Ascending aorta (tissue), 2 donors: Measurements from ENCODE around the gene CIAO3. TPM values are rescaled to one million over a fixed set of nuclear protein-coding genes. Genes with fewer than 3 reads are reported as not detected.
A peak's percentile ranks its signal among the peaks of the same experiment; 100 is the strongest.

Experiments
- DNase-seq, 2 donors: peaks; one replicate each; pipeline ENCODE4 v3.0.0-alpha.2; 2019; ENCODE audit warnings: low spot score in 2 of 2
- H3K27ac ChIP-seq, 2 donors: fragments of 200-600 bp; sonication (generic); one replicate each; pipeline ENCODE4 v1.5.1; 2016 to 2017; ENCODE audit warnings: mild to moderate bottlenecking in 1 of 2
- H3K27me3 ChIP-seq: fragments of 200-600 bp; sonication (generic); one replicate; pipeline ENCODE4 v1.5.1; 2017
- H3K36me3 ChIP-seq, 2 donors: fragments of 200-600 bp; sonication (generic); one replicate each; pipeline ENCODE4 v1.5.1; 2016
- H3K4me1 ChIP-seq, 2 donors: fragments of 200-600 bp; sonication (generic); one replicate each; pipeline ENCODE4 v1.5.1; 2016 to 2017; ENCODE audit warnings: mild to moderate bottlenecking in 1 of 2
- H3K4me3 ChIP-seq, 2 donors: fragments of 200-600 bp; sonication (generic); one replicate each; pipeline ENCODE4 v1.5.1; 2016 to 2017; ENCODE audit warnings: mild to moderate bottlenecking in 1 of 2
- H3K9me3 ChIP-seq, 2 donors: fragments of 200-600 bp; sonication (generic); one replicate each; pipeline ENCODE4 v1.5.1; 2016
- CTCF ChIP-seq, 3 experiments: fragments of 200-600 bp in 2 of 3; fragments of 450-650 bp in 1 of 3; sonication (generic) in 2 of 3; IDR thresholded peaks; one replicate each; pipeline ENCODE4 v1.5.1; 2016 to 2019; ENCODE audit warnings: antibody characterized with exemption in 3 of 3, mild to moderate bottlenecking in 1 of 3, moderate library complexity in 1 of 3
- intact Hi-C: fragments of 100-400 bp; cut with DNase I; formaldehyde crosslinking; loops from one replicate; pipeline ENCODE4 v1.15.1; 2023
- total RNA-seq: library from RNA; depleted of rRNA; stranded (reverse); fragments of >200 nt; gene quantifications from one replicate; pipeline ENCODE4 v1.1.0, GENCODE V29; 2016

Gene CIAO3
- total RNA-seq, 1 donor from 2014 or later: 103 TPM

GRCh38 chr16:719815-720446, 20.9 kb downstream of the CIAO3 start:
- intact Hi-C loops: loop anchor here (10.0 kb wide), 1 partner anchor 375 kb away; the partner anchor contains the start of gene C1QTNF8
- no peak for TF ChIP-seq CTCF (IDR thresholded peaks at IDR 0.05)
- Histone ChIP-seq H3K4me1 (peaks cover 14 to 21% of the 10 kb centered on the region in 2 donors), H3K27me3 (no peaks in the 10 kb centered on the region), H3K27ac (no peak overlapping the region), H3K36me3 (no peaks in the 10 kb centered on the region), H3K4me3 (peak overlapping the region; percentile 74 to 96), H3K9me3 (no peaks in the 10 kb centered on the region)
- no peak for DNase-seq

GRCh38 chr16:718922-719321, 21.9 kb downstream of the CIAO3 start:
- no peak for TF ChIP-seq CTCF (IDR thresholded peaks at IDR 0.05)
- Histone ChIP-seq H3K9me3 (no peaks in the 10 kb centered on the region), H3K36me3 (no peaks in the 10 kb centered on the region), H3K27ac (no peak overlapping the region), H3K4me3 (no peak overlapping the region), H3K27me3 (no peaks in the 10 kb centered on the region), H3K4me1 (peaks cover 17 to 26% of the 10 kb centered on the region in 2 donors)
- intact Hi-C loops: loop anchor here (10.0 kb wide), 1 partner anchor 376 kb away; the partner anchor contains the start of gene C1QTNF8
- no peak for DNase-seq

- DNase-seq: no peak
- Histone ChIP-seq H3K4me1 (peaks cover 17 to 26% of the 10 kb centered on the region in 2 donors), H3K27ac (no peak overlapping the region), H3K4me3 (no peak overlapping the region), H3K9me3 (no peaks in the 10 kb centered on the region), H3K36me3 (no peaks in the 10 kb centered on the region), H3K27me3 (no peaks in the 10 kb centered on the region)
- no peak for TF ChIP-seq CTCF (IDR thresholded peaks at IDR 0.05)
- intact Hi-C loops: loop anchor here (10.0 kb wide), 1 partner anchor 376 kb away; the partner anchor contains the start of gene C1QTNF8
Observed at GRCh38 chr16:718389-718788, 22.4 kb downstream of the CIAO3 start.

GRCh38 chr16:717450-718245, 23.1 kb downstream of the CIAO3 start:
- Histone ChIP-seq H3K9me3 (no peaks in the 10 kb centered on the region), H3K4me3 (no peak overlapping the region), H3K27me3 (no peaks in the 10 kb centered on the region), H3K27ac (no peak overlapping the region), H3K36me3 (no peaks in the 10 kb centered on the region), H3K4me1 (peaks cover 17 to 26% of the 10 kb centered on the region in 2 donors)
- intact Hi-C loops: loop anchor here (10.0 kb wide), 1 partner anchor 377 kb away; the partner anchor contains the start of gene C1QTNF8
- no peak for TF ChIP-seq CTCF (IDR thresholded peaks at IDR 0.05)
- DNase-seq: no peak

GRCh38 chr16:716768-717325, 23.9 kb downstream of the CIAO3 start:
- peak overlapping the region in 1 of 2 donors; percentile 93 for H3K4me3 ChIP-seq
- H3K36me3 ChIP-seq: no peaks in the 10 kb centered on the region
- H3K27me3 ChIP-seq: no peaks in the 10 kb centered on the region
- no peak for DNase-seq
- no peaks in the 10 kb centered on the region for H3K9me3 ChIP-seq
- no peak for TF ChIP-seq CTCF (IDR thresholded peaks at IDR 0.05)
- intact Hi-C loops: loop anchor here (10.0 kb wide), 1 partner anchor 378 kb away; the partner anchor contains the start of gene C1QTNF8
- peaks cover 17 to 24% of the 10 kb centered on the region in 2 donors for H3K4me1 ChIP-seq
- H3K27ac ChIP-seq: no peak overlapping the region
